Breast epithelium (tissue), 3 donors: ENCODE measurements around the gene SPIN1.

Source experiments
- POLR2A ChIP-seq: fragments of 450-650 bp; IDR thresholded peaks from one replicate; pipeline ENCODE4 v1.6.1; 2016; ENCODE audit warnings: antibody characterized with exemption, mild to moderate bottlenecking, moderate library complexity
- TF ChIP-seq, protein P1 (sequence below), 3 donors: fragments of 450-650 bp; IDR thresholded peaks; one replicate each; pipeline ENCODE4 v1.5.1; 2016 to 2017; ENCODE audit warnings: antibody characterized with exemption in 3 of 3, mild to moderate bottlenecking in 3 of 3, moderate library complexity in 3 of 3

DNA sequence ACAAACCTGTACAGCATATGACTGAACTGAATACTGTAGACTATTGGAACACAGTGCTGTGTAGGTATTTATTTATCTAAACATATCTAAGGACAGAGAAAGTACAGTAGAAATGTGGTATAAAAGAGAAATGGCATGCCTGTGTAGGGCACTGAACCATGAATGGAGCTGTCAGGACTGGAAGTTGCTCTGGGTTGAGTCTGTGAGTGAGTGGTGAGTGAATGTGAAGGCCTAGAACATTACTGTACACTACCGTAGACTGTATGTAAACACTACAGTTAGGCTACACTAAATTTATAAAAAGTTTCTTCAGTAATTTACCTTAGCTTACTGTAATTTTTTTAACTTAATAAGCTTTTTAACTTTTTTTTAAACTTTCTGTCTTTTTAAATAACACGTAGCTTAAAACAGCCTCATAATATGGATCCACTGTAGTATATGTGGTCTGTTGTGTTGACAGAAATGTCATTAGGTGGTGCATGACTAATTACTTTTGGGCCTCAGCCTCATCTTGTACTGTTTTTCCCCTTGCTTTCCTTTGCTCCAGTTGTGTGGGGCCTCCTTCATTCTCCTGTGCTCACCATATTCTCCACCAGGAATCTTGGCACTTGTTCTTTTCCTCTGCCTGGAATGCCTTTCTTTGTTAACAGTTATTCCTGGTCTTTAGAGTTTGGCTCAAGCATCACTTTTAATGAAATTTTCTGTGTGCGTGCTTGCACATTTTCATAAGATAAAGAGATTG, 8.8 kb downstream of the SPIN1 start:
- TF ChIP-seq, protein P1, sequence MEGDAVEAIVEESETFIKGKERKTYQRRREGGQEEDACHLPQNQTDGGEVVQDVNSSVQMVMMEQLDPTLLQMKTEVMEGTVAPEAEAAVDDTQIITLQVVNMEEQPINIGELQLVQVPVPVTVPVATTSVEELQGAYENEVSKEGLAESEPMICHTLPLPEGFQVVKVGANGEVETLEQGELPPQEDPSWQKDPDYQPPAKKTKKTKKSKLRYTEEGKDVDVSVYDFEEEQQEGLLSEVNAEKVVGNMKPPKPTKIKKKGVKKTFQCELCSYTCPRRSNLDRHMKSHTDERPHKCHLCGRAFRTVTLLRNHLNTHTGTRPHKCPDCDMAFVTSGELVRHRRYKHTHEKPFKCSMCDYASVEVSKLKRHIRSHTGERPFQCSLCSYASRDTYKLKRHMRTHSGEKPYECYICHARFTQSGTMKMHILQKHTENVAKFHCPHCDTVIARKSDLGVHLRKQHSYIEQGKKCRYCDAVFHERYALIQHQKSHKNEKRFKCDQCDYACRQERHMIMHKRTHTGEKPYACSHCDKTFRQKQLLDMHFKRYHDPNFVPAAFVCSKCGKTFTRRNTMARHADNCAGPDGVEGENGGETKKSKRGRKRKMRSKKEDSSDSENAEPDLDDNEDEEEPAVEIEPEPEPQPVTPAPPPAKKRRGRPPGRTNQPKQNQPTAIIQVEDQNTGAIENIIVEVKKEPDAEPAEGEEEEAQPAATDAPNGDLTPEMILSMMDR (IDR thresholded peaks at IDR 0.05) = no peak
- TF ChIP-seq POLR2A = no peak
